Left kidney (tissue), 8 donors: ENCODE results near the gene ARHGAP31. TPM values are rescaled to one million over a fixed set of nuclear protein-coding genes. Genes with fewer than 3 reads are reported as not detected.
A peak's percentile ranks its signal among the peaks of the same experiment; 100 is the strongest.
"Not testable (repeated sequence)": the region's sequence is repeated elsewhere in the genome, so short reads cannot be mapped to it uniquely, and the experiment has no call there.

Experiments used
- DNase-seq: peaks from one replicate; pipeline ENCODE4 v3.0.0-alpha.2; 2013
- long read RNA-seq, 8 donors: transcript quantifications; one replicate each; lab custom pipeline, GENCODE V29; 2026
- polyA plus RNA-seq: library from polyadenylated mRNA; unstranded; fragments of 120-200 nt; gene quantifications from one replicate; pipeline ENCODE4 v1.2.1, GENCODE V29; 2013; ENCODE audit not compliant: insufficient read length

The ARHGAP31 gene
- 12.4 TPM for polyA plus RNA-seq
- long read RNA-seq, donor 1 = 0 reads
- long read RNA-seq, donor 2 = 0 reads
- long read RNA-seq, donor 3 = 0 reads
- long read RNA-seq, donor 4 = 0 reads
- long read RNA-seq, donor 5, full-length matches to known transcripts = 3 of 3 reads
- long read RNA-seq, donor 5, partial matches to known transcripts = 0 of 3 reads
- long read RNA-seq, donor 5, other reads (novel, unspliced or antisense) = 0 of 3 reads
- long read RNA-seq, donor 6 = 0 reads
- long read RNA-seq, donor 7, full-length matches to known transcripts = 2 of 2 reads
- long read RNA-seq, donor 7, partial matches to known transcripts = 0 of 2 reads
- long read RNA-seq, donor 7, other reads (novel, unspliced or antisense) = 0 of 2 reads
- long read RNA-seq, donor 8 = 0 reads

GRCh38 chr3:119293871-119294695 lies at the start of gene ARHGAP31:
TSS of gene ARHGAP31 (plus strand) at chr3:119294383. CDS start at chr3:119294905, 522 bp downstream.
- peak; percentile 53 for DNase-seq

- DNase-seq = no peak
Measured at GRCh38 chr3:119245778-119246177, 48.4 kb upstream of the ARHGAP31 start.

- no peak for DNase-seq
Measured at GRCh38 chr3:119255214-119255613, 39.0 kb upstream of the ARHGAP31 start.

- no peak for DNase-seq
Measured at GRCh38 chr3:119257111-119257510, 37.1 kb upstream of the ARHGAP31 start.

- DNase-seq = no peak
Measured at GRCh38 chr3:119257654-119258410, 36.4 kb upstream of the ARHGAP31 start.

GRCh38 chr3:119258915-119259314 lies 35.3 kb upstream of the ARHGAP31 start:
- DNase-seq = no peak

- DNase-seq = no peak
Measured at GRCh38 chr3:119259821-119260220, 34.4 kb upstream of the ARHGAP31 start.

GRCh38 chr3:119261055-119261454 lies 33.1 kb upstream of the ARHGAP31 start:
- no peak for DNase-seq

- not testable (repeated sequence) for DNase-seq
Measured at GRCh38 chr3:119270212-119270611, 24.0 kb upstream of the ARHGAP31 start.

- DNase-seq = no peak
Measured at GRCh38 chr3:119276680-119277079, 17.5 kb upstream of the ARHGAP31 start.

- no peak for DNase-seq
Measured at GRCh38 chr3:119279101-119279554, 15.1 kb upstream of the ARHGAP31 start.

- DNase-seq = no peak
Measured at GRCh38 chr3:119279584-119280243, 14.5 kb upstream of the ARHGAP31 start.

GRCh38 chr3:119288669-119289403 lies 5.3 kb upstream of the ARHGAP31 start:
- DNase-seq = no peak

- DNase-seq = no peak
Measured at GRCh38 chr3:119289404-119289770, 4.8 kb upstream of the ARHGAP31 start.

GRCh38 chr3:119290613-119291012 lies 3.6 kb upstream of the ARHGAP31 start:
- no peak for DNase-seq

- DNase-seq = no peak
Measured at GRCh38 chr3:119291062-119291700, 3.0 kb upstream of the ARHGAP31 start.

- no peak for DNase-seq
Measured at GRCh38 chr3:119292666-119293065, 1.5 kb upstream of the ARHGAP31 start.

- DNase-seq = no peak
Measured at GRCh38 chr3:119293105-119293870, 895 bp upstream of the ARHGAP31 start.
